ENCODE results near the gene AP3S1.

AP3S1 gene

DNA sequence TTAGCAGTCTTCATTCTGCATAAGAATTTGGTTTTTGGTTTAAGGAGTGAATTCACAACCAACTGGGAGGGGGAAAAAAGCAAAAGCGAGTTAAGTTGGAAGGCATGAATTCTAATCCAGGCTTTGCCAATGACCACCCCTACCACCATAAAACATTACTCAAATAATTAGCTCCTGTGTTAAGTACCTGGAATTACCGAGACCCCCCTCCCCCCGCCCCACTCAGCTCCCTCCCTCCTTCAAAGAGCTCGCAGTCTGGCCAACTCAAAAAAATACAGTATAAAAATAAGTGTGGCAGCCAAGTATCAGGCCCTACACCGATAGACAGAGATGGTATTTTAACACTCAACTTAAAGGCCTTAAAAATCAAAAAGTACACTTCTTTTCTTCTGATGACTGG, 862 bp upstream of the AP3S1 start:
- TF ChIP-seq, protein P1, sequence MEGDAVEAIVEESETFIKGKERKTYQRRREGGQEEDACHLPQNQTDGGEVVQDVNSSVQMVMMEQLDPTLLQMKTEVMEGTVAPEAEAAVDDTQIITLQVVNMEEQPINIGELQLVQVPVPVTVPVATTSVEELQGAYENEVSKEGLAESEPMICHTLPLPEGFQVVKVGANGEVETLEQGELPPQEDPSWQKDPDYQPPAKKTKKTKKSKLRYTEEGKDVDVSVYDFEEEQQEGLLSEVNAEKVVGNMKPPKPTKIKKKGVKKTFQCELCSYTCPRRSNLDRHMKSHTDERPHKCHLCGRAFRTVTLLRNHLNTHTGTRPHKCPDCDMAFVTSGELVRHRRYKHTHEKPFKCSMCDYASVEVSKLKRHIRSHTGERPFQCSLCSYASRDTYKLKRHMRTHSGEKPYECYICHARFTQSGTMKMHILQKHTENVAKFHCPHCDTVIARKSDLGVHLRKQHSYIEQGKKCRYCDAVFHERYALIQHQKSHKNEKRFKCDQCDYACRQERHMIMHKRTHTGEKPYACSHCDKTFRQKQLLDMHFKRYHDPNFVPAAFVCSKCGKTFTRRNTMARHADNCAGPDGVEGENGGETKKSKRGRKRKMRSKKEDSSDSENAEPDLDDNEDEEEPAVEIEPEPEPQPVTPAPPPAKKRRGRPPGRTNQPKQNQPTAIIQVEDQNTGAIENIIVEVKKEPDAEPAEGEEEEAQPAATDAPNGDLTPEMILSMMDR (IDR thresholded peaks at IDR 0.05; ENCODE audit: low read length, missing control alignments) = no peak
- peak overlapping the region; percentile 86 for H3K4me3 ChIP-seq (replicated peaks; ENCODE audit: low read depth, low read length)
- no peak for DNase-seq (ENCODE audit: low read depth)

DNA sequence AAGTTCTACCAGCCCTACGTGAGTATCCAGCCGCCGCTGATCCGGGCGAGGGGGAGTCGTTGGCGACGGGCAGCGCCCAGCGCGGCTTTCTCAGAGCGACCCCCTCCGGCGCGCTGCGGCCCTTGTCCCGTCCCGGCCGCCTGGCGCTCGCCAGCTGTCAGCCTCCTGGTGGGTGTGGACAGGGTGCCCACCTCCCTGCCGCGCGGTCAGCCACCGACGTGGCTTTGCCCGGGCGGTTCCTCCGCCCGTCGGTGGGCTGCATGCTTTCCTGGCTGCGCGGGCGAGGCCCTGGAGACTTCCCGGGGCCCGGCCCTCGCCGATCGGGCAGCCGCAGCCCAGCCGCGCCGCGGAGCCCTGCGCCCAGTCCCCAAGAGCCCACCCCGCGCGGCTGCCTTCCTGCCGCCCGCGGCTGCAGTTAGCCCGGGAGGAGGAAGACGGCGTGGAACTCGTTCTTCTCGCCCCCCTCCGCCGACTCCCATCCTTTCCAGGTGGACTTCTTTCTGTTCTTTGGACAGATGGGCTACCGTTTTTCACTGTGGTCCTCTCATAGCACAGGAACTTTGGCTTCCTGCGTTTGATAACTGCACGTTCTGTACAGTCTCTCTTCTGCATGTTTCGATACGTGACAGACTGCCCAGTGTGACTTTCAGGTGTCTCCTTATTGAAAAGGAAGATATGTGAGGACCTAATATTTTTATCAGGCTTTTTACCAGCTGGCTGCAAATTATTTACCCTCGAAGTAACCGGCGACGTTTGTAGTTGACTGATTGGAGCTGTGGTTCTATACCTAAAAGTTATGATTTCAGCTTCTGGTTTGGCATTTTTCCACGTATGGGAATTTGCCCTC, 577 bp downstream of the AP3S1 start:
- DNase-seq (ENCODE audit: low read depth) = peak; percentile 63
- TF ChIP-seq, protein P1 (IDR thresholded peaks at IDR 0.05; ENCODE audit: low read length, missing control alignments) = no peak
- H3K4me3 ChIP-seq (replicated peaks; ENCODE audit: low read depth, low read length) = peak overlapping the region; percentile 86

DNA sequence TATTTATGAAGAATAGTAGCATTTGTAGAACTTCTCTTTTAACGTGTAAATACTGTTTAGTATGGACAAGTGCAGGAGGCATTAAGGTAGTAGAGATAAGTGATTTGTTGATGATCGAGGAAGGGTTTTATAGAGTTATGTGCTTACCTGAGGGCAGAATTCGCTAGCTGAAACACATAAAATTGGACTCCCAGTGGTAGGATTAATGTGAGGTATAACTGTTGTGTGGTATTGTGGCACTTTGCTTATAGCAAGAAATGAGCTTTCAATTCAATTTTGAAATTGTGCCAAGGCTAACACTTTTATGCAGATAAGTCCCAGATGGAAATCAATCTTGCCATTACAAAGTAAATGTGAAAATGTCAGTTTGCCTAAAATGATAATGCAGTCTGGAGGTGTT, 1.2 kb downstream of the AP3S1 start:
- no peak for DNase-seq (ENCODE audit: low read depth)
- TF ChIP-seq, protein P1 (IDR thresholded peaks at IDR 0.05; ENCODE audit: low read length, missing control alignments) = no peak
- H3K4me3 ChIP-seq (replicated peaks; ENCODE audit: low read depth, low read length) = peak overlapping the region; percentile 86

DNA sequence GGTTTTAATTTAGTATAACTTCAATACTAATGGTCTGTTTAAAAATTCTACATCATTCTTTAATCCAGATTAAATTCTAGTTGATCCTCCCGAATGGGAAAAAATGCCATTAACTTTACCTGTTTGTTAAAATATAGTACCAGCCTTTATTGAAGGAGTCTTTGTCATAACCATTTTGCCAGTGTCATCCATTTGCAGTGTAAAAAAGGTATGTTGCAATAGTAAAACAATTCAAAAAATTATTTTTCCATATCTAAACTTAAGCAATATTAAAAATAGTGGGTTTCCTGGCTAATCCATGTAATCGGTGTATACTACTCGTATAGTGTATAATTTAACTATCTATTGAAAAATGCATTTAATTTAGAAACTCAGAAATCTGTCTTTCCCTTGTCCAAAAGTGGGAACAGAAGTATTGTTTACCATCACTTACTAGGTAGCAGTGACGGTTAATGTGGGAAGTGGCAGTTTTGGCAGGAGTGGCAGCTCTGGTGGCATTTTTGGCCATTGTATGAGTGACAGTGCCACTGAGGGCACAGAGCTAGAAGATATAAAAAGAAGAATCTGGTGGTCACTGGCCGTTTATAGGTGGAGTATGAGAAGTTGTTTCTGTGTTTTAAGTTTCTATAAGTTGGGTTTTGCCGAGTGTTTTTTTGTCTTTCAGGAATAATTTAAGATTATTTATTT, 1.9 kb downstream of the AP3S1 start:
- TF ChIP-seq, protein P1 (IDR thresholded peaks at IDR 0.05; ENCODE audit: low read length, missing control alignments) = no peak
- peak overlapping the region; percentile 86 for H3K4me3 ChIP-seq (replicated peaks; ENCODE audit: low read depth, low read length)
- DNase-seq (ENCODE audit: low read depth) = no peak

DNA sequence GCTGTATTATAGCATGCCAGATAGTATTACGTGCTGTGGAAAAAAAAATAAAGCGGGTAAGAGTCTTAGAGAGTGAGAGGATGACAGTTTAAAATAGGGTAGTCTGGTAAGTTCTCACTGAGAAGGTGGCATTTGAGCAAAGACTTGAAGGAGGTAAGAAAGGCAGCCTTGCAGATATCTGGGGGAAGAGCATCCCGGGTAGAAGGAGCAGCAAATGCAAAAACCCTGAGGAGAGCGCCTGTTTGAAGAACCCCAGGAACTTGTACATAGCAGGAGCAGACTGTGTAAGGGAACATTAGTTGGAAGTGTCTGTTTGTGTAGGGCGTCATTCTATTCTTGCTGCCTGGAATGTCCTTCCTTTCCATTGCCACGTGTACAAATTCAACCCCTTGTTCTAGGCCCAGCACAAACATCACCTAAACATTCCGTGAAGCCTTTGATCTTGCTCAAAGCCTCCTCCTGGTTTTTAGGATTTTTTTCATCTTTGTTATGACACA, 2.6 kb downstream of the AP3S1 start:
- TF ChIP-seq, protein P1 (IDR thresholded peaks at IDR 0.05; ENCODE audit: low read length, missing control alignments) = no peak
- H3K4me3 ChIP-seq (replicated peaks; ENCODE audit: low read depth, low read length) = no peak overlapping the region
- DNase-seq (ENCODE audit: low read depth) = no peak

DNA sequence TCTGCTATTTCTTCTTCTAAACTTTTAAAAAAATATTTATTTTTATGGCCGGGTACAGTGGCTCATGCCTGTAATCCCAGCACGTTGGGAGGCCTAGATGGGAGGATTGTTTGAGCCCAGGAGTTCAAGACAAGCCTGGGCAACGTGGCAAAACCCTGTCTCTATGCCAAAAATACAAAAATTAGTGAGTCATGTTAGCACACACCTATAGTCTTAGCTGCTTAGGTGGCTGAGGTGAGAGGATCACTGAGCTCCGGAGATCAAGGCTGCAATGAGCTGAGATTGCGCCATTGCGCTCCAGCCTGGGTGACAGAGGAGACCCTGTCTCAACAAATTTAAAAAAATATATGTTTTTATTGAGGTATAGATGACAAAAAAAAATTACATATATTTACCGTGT, 5.6 kb downstream of the AP3S1 start:
- no peak for DNase-seq (ENCODE audit: low read depth)

More for the DNA sequence above, 5.6 kb downstream of the AP3S1 start:
- H3K4me3 ChIP-seq (replicated peaks; ENCODE audit: low read depth, low read length) = no peak overlapping the region
- TF ChIP-seq, protein P1 (IDR thresholded peaks at IDR 0.05; ENCODE audit: low read length, missing control alignments) = no peak

Data from fibroblast of pulmonary artery (primary cell).